Transverse colon (tissue), 4 donors: Measurements from ENCODE around the gene ZNF775. TPM values are rescaled to one million over a fixed set of nuclear protein-coding genes. Genes with fewer than 3 reads are reported as not detected.

ENCODE experiments used
- DNase-seq: peaks from one replicate; pipeline ENCODE4 v3.0.0-alpha.2; 2019
- H3K27ac ChIP-seq, 4 donors: fragments of 200-600 bp; sonication (generic); 2 replicates each; pipeline ENCODE4 v1.5.1; 2016 to 2018; ENCODE audit warnings: inconsistent platforms in 4 of 4
- H3K27me3 ChIP-seq: fragments of 200-600 bp; sonication (generic); 2 replicates; pipeline ENCODE4 v1.5.1; 2017; ENCODE audit warnings: inconsistent platforms
- H3K36me3 ChIP-seq, 4 donors: fragments of 200-600 bp; sonication (generic); 2 replicates each; pipeline ENCODE4 v1.5.1; 2017 to 2019; ENCODE audit warnings: inconsistent platforms in 4 of 4
- H3K4me1 ChIP-seq, 4 donors: fragments of 200-600 bp; sonication (generic); 2 replicates each; pipeline ENCODE4 v1.5.1; 2017 to 2020; ENCODE audit warnings: inconsistent platforms in 4 of 4
- H3K4me3 ChIP-seq, 4 donors: fragments of 200-600 bp; sonication (generic); 1 replicate in 1 of 4; 2 replicates in 3 of 4; pipeline versions ENCODE4 v1.5.1 to v1.6.1; 2017 to 2019; ENCODE audit warnings: inconsistent platforms in 4 of 4
- H3K9me3 ChIP-seq, 2 donors: fragments of 200-600 bp; sonication (generic); 2 replicates each; pipeline ENCODE4 v1.5.1; 2017 to 2019; ENCODE audit warnings: inconsistent platforms in 2 of 2
- EP300 ChIP-seq: sonication (generic); formaldehyde crosslinking; IDR thresholded peaks from one replicate; pipeline ENCODE4 v1.6.1; 2017; ENCODE audit warnings: antibody characterized with exemption, low read depth
- POLR2A ChIP-seq: fragments of 450-650 bp; IDR thresholded peaks from one replicate; pipeline ENCODE4 v1.6.1; 2016; ENCODE audit warnings: antibody characterized with exemption, mild to moderate bottlenecking, moderate library complexity
- POLR2AphosphoS5 ChIP-seq, 3 donors: sonication (generic); formaldehyde crosslinking; IDR thresholded peaks; one replicate each; pipeline ENCODE4 v1.6.1; 2016; ENCODE audit warnings: antibody characterized with exemption in 3 of 3
- WGBS, 2 donors: methylation state at CpG; one replicate each; pipeline ENCODE4 v1.1.5; 2018; ENCODE audit warnings: low coverage in 1 of 2; 5-methylcytosine and 5-hydroxymethylcytosine counted together
- in situ Hi-C, 4 donors: fragments of 200-750 bp; cut with MboI; loops; one replicate each; pipeline versions ENCODE4 v1.15.0 to v1.15.1; 2017; ENCODE audit warnings: low sequenced_read_pairs in 3 of 4, low pct_ligation_motif_present in 1 of 4, low pct_unique_long_range_greater_than_20kb in 1 of 4
- intact Hi-C: fragments of 100-400 bp; cut with DNase I; formaldehyde crosslinking; loops from one replicate; pipeline ENCODE4 v1.15.1; 2023; ENCODE audit warnings: low total_unique reads
- total RNA-seq, 4 donors: library from RNA; depleted of rRNA; stranded (reverse); fragments of >200 nt; gene quantifications; one replicate each; pipeline ENCODE4 v1.1.0, GENCODE V29; 2016
- TF ChIP-seq, protein P1 (sequence below), 5 experiments: fragments of 200-600 bp in 3 of 5; fragments of 450-650 bp in 2 of 5; sonication (generic) in 3 of 5; IDR thresholded peaks; 1 replicate in 2 of 5; 2 replicates in 3 of 5; pipeline ENCODE4 v1.5.1; 2016 to 2017; ENCODE audit warnings: antibody characterized with exemption in 5 of 5, inconsistent platforms in 3 of 5, mild to moderate bottlenecking in 2 of 5, moderate library complexity in 1 of 5

The ZNF775 gene
- total RNA-seq, 4 donors from 2014 or later, result 8.9 to 75.2 (median 15.2) TPM

DNA sequence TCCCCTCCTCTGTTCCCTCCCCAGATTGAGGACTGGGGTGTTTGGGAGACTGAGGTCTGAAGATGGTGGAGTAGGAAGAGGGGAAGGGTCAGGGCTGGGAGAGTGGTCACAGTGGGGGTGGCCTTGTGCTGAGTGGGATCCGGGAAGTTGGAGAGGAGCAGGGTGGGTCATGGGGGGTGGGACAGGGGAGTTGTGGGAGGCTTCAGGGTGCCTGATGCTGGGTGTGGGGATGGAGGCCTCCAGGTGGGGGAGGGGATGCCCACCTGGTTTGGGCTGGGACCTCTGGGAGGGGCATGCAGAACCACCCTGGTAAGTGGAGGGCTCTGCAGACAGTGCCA lies 2.6 kb downstream of the ZNF775 start:
- Histone ChIP-seq H3K4me1 (peaks cover 34 to 90% (median 78%) of the 10 kb centered on the region in 4 donors), H3K4me3 (no peak overlapping the region), H3K9me3 (no peaks in the 10 kb centered on the region), H3K36me3 (no peaks in the 10 kb centered on the region), H3K27ac (peak overlapping the region; percentile 63 to 99 (median 86)), H3K27me3 (no peaks in the 10 kb centered on the region)
- 82% methylated on average over 1 of the region's 1 CpG; no CpG with 5 or more reads in 1 of the 2 donors for WGBS, 2 donors
- TF ChIP-seq EP300 (no peak), POLR2A (no peak), POLR2AphosphoS5 (IDR thresholded peaks at IDR 0.05) (no peak)
- TF ChIP-seq, protein P1, sequence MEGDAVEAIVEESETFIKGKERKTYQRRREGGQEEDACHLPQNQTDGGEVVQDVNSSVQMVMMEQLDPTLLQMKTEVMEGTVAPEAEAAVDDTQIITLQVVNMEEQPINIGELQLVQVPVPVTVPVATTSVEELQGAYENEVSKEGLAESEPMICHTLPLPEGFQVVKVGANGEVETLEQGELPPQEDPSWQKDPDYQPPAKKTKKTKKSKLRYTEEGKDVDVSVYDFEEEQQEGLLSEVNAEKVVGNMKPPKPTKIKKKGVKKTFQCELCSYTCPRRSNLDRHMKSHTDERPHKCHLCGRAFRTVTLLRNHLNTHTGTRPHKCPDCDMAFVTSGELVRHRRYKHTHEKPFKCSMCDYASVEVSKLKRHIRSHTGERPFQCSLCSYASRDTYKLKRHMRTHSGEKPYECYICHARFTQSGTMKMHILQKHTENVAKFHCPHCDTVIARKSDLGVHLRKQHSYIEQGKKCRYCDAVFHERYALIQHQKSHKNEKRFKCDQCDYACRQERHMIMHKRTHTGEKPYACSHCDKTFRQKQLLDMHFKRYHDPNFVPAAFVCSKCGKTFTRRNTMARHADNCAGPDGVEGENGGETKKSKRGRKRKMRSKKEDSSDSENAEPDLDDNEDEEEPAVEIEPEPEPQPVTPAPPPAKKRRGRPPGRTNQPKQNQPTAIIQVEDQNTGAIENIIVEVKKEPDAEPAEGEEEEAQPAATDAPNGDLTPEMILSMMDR (IDR thresholded peaks at IDR 0.05), result no peak
- DNase-seq, result no peak
- intact Hi-C loops, result no loop called here
- in situ Hi-C loops, result no loop called here

DNA sequence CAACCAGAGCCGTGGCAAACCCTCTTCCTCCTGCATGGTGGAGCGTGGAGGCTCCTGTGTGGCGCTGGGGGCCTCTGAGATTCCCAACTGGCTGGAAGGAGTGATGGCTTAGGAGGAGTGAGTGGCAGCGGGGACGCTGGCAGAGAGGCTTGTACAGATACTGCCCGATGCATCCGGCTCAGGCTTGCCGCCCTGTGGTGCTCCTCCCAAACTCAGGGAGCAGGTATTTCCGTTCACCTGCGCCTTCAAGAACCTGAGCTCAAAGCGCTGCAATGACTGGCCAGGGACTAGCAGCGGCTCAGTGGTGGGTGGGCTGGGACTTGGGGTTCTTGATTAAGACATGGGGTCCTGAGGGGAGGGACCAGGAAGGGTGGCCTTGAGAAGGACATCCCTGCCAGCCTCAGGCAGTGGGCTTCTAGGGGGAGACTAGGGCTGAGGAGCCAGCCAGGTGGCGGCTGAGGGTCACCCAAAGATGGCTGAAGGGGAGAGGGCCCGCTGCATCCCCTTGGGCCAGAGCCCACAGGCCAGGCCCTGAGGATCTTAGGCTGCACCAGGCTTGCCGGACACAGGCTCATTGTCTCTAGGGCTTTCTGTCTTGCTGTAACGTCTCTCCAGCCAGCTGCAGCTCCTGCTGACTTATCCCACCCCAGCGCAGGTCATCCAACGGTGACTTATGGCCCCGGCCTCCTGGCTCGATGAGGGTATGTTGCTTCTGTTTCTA lies 3.2 kb downstream of the ZNF775 start:
- Histone ChIP-seq H3K27me3 (no peaks in the 10 kb centered on the region), H3K9me3 (no peaks in the 10 kb centered on the region), H3K36me3 (no peaks in the 10 kb centered on the region), H3K4me1 (peaks cover 30 to 85% (median 72%) of the 10 kb centered on the region in 4 donors), H3K27ac (peak overlapping the region; percentile 63 to 99 (median 86)), H3K4me3 (no peak overlapping the region)
- 52% methylated on average over 20 of the region's 20 CpGs; no CpG with 5 or more reads in 1 of the 2 donors for WGBS, 2 donors
- in situ Hi-C loops, result no loop called here
- peak; percentile 63 for DNase-seq
- TF ChIP-seq POLR2AphosphoS5 (IDR thresholded peaks at IDR 0.05) (no peak), POLR2A (peak; percentile 11)
- intact Hi-C loops, result no loop called here

DNA sequence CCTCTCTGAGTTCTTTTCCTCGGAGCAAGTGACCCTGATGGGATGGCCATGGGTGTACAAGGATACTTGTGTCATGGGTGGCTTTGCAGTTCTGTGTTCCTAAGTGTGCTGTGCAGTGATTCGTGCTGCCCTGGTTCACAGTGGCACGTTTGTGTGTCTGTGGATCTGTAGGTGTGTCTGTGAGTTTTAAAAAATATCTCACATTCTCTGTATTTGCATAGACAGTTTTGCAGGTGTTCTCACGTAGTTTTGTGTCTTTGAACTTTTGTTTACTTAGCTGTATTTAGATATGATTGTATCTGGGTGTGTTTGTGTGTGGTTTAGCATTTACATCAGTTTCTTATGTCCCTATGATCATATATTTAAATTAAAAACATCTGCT lies 3.7 kb downstream of the ZNF775 start:
- Histone ChIP-seq H3K4me1 (peaks cover 29 to 79% (median 69%) of the 10 kb centered on the region in 4 donors), H3K36me3 (no peaks in the 10 kb centered on the region), H3K27me3 (no peaks in the 10 kb centered on the region), H3K9me3 (no peaks in the 10 kb centered on the region), H3K4me3 (no peak overlapping the region), H3K27ac (peak overlapping the region; percentile 63 to 99 (median 86))
- in situ Hi-C loops, result no loop called here
- intact Hi-C loops, result no loop called here
- WGBS, 2 donors, result 19% methylated on average over 4 of the region's 4 CpGs; no CpG with 5 or more reads in 1 of the 2 donors
- DNase-seq, result no peak
- TF ChIP-seq, protein P1 (IDR thresholded peaks at IDR 0.05), result no peak
- no peak for TF ChIP-seq POLR2A
- no peak for TF ChIP-seq POLR2AphosphoS5 (IDR thresholded peaks at IDR 0.05)
- TF ChIP-seq EP300, result no peak

DNA sequence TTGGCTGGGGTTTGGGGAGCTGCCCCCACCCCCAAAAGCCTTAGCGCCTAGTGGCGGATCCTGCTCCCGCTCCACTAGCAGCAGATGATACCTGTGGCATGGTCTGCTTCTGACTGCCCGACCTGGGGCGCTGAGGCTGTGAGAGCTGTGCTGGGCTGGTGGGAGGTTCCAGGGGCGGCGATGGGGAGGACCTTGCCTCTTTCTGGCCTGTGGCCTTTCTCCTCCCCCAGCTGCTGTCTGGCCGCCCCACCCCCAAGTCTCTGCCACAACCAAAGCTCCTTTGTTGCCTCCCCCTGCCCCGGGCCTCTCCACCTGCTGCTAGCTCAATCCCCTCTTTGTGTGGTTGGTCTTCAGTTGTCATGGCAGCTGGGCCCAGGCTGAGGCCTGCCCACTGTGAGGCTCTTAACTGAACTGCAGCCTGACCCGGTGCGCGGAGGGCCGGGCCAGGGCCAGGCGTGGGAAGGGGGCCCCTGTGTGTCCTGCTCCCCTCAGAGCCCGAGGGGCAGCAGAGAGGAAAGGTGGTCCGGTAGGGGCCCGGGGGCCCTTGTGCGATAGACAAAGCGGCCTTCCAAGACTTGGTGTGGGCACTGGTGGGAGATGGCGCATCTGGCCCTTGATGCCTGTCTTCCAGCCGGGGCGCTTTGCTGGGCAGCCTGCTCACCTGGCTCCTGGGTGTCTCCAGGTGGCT lies 4.7 kb downstream of the ZNF775 start:
- Histone ChIP-seq H3K9me3 (no peaks in the 10 kb centered on the region), H3K4me1 (peaks cover 29 to 79% (median 67%) of the 10 kb centered on the region in 4 donors), H3K27ac (peak overlapping the region; percentile 63 to 99 (median 86)), H3K4me3 (no peak overlapping the region), H3K27me3 (no peaks in the 10 kb centered on the region), H3K36me3 (no peaks in the 10 kb centered on the region)
- in situ Hi-C loops, result no loop called here
- WGBS, 2 donors, result 60% methylated on average over 15 of the region's 22 CpGs; no CpG with 5 or more reads in 1 of the 2 donors
- DNase-seq, result peak; percentile 87
- intact Hi-C loops, result no loop called here
- TF ChIP-seq POLR2A (peak; percentile 80), POLR2AphosphoS5 (IDR thresholded peaks at IDR 0.05) (peak; percentile 52 to 77 (median 75)), EP300 (no peak)
- TF ChIP-seq, protein P1 (IDR thresholded peaks at IDR 0.05), result peak in 1 of 5 experiments; percentile 13
